Activated T-helper 2 cell treated with anti-CD3 and anti-CD28 coated beads, Interferon-gamma antibody, Interleukin-2, Interleukin-4, amounts not matched to agents 10 μg/mL and 5 μg/mL and 100 μg/mL, durations not matched to agents 14 hours and 24 hours and 36 hours (primary cell): ENCODE measurements around the gene KCNIP4. TPM values are rescaled to one million over a fixed set of nuclear protein-coding genes. Genes with fewer than 3 reads are reported as not detected.

Source experiments
- DNase-seq: peaks from one replicate; pipeline ENCODE4 v3.0.0; 2021; ENCODE audit warnings: low spot score
- H3K27ac Mint-ChIP-seq: one replicate; pipeline ENCODE4 v1.8.0; 2021; ENCODE audit warnings: mixed read lengths
- H3K27me3 Mint-ChIP-seq: one replicate; pipeline ENCODE4 v1.8.0; 2021; ENCODE audit warnings: low read depth, mixed read lengths
- H3K36me3 Mint-ChIP-seq: one replicate; pipeline ENCODE4 v1.8.0; 2021; ENCODE audit warnings: low read depth, mixed read lengths
- H3K4me1 Mint-ChIP-seq: one replicate; pipeline ENCODE4 v1.8.0; 2021; ENCODE audit warnings: low read depth, mixed read lengths
- H3K4me3 Mint-ChIP-seq: one replicate; pipeline ENCODE4 v1.8.0; 2021; ENCODE audit warnings: low read depth, mild to moderate bottlenecking, moderate library complexity, mixed read lengths
- H3K9me3 Mint-ChIP-seq: one replicate; pipeline ENCODE4 v1.8.0; 2021; ENCODE audit warnings: mixed read lengths
- intact Hi-C: fragments of 100-400 bp; cut with micrococcal nuclease; formaldehyde crosslinking; loops from one replicate; pipeline ENCODE4 v1.15.1; 2023
- total RNA-seq: library from RNA; stranded (reverse); gene quantifications from 2 replicates; pipeline ENCODE4 v1.2.3, GENCODE V29; 2022

Gene KCNIP4
- total RNA-seq, 1 donor from 2014 or later, result not detected

DNA sequence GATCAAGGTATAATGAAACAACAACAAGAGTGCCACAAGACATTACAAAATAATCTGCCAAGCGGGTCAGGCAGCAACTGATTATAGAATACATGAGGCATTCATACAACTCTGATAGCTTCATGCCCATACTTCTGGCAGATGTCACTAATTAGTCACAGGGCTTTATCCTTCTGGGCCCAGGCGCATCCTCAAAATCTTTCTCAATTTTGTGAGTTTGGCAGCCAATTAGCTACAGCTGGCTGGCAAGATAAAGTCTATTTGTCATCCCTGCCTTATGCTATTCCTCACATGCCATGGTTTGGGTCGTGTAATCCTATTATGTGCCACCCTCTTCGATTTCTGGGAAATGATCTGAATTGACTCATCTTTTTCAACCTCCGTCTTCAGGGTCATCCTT, 994.0 kb downstream of the KCNIP4 start:
- Mint-ChIP-seq H3K27me3 (no peaks in the 10 kb centered on the region), H3K4me3 (no peak overlapping the region), H3K27ac (no peak overlapping the region), H3K4me1 (no peaks in the 10 kb centered on the region), H3K36me3 (no peaks in the 10 kb centered on the region), H3K9me3 (peaks cover 10% of the 10 kb centered on the region)
- DNase-seq, result no peak
- intact Hi-C loops, result no loop called here

DNA sequence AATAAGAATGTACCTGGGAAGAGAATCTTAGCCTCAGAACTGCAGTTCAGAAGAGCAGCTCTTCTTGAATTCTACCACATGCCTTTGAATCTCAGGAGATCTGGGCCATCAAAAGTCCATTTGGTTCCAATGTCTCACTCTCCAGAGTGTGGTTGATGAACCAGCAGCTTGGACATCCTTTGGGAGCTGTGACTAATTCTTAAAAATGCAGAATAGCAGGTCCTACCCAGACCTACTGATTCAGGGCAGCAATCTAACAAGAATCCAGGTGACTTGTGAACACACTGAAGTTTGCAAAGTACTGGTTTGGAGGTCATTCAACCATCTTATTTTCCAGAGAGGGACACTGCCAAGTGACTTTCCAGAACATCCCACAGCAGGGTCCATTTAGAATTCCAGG, 1003.6 kb downstream of the KCNIP4 start:
- no peaks in the 10 kb centered on the region for H3K36me3 Mint-ChIP-seq
- peaks cover 14% of the 10 kb centered on the region for H3K9me3 Mint-ChIP-seq

GRCh38 chr4:20944451-20944850, 1004.1 kb downstream of the KCNIP4 start:
- Mint-ChIP-seq H3K27ac (no peak overlapping the region), H3K27me3 (no peaks in the 10 kb centered on the region), H3K36me3 (no peaks in the 10 kb centered on the region), H3K4me3 (no peak overlapping the region), H3K9me3 (peaks cover 16% of the 10 kb centered on the region), H3K4me1 (no peaks in the 10 kb centered on the region)
- intact Hi-C loops, result no loop called here
- DNase-seq, result no peak

More for the DNA sequence above, 1003.6 kb downstream of the KCNIP4 start:
- Mint-ChIP-seq H3K4me1 (no peaks in the 10 kb centered on the region), H3K27ac (no peak overlapping the region), H3K27me3 (no peaks in the 10 kb centered on the region), H3K4me3 (no peak overlapping the region)
- no peak for DNase-seq
- intact Hi-C loops, result no loop called here

DNA sequence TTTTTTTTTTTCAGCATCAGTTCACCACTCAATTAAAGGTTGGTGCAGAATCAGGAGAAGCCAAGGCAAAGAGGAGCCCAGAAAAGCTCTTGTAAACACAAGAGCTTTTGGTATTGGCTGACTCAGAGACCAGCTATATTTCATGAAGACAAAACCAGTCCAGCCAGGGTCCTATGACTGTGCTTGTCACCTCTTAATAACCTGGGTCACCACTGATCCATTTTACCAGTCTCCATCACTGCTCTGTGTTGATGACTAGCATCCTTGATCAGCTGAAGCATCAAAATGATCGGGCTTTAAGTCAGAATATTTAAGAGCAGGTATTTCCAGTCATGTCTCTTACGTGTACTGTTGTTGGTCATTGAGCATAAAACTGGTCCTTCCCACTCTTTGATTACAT, 1010.4 kb downstream of the KCNIP4 start:
- Mint-ChIP-seq H3K4me1 (no peaks in the 10 kb centered on the region), H3K27ac (no peak overlapping the region), H3K9me3 (peaks cover 8% of the 10 kb centered on the region), H3K36me3 (no peaks in the 10 kb centered on the region), H3K4me3 (no peak overlapping the region), H3K27me3 (no peaks in the 10 kb centered on the region)
- DNase-seq, result no peak
- intact Hi-C loops, result no loop called here

- no peak for DNase-seq
- Mint-ChIP-seq H3K4me3 (no peak overlapping the region), H3K4me1 (no peaks in the 10 kb centered on the region), H3K27ac (no peak overlapping the region), H3K9me3 (peaks cover 7% of the 10 kb centered on the region), H3K36me3 (no peaks in the 10 kb centered on the region), H3K27me3 (no peaks in the 10 kb centered on the region)
- intact Hi-C loops, result no loop called here
These were observed 1022.0 kb downstream of the KCNIP4 start for GRCh38 chr4:20926529-20926928.

GRCh38 chr4:20925176-20925575, 1023.4 kb downstream of the KCNIP4 start:
- intact Hi-C loops, result no loop called here
- Mint-ChIP-seq H3K36me3 (no peaks in the 10 kb centered on the region), H3K4me1 (no peaks in the 10 kb centered on the region), H3K4me3 (no peak overlapping the region), H3K27ac (no peak overlapping the region), H3K27me3 (no peaks in the 10 kb centered on the region), H3K9me3 (peaks cover 16% of the 10 kb centered on the region)
- no peak for DNase-seq

DNA sequence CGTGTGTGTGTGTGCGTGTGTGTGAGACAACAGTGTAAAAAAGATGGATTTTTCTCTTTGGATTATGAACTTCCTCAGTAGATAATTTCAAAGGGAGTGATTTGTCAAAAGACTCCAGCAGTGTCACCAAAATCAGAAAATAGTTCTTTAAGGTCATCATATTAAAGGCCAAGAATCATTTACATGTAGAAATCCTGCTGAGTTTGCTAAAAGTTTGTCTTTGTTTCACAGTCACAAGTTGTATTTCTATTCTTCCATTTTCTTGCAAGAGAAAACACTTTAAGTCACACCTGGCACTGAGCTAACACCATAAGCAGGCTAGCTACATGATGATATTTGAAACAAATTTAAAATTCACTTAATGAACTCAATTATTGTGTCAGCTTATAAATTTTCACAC, 1025.6 kb downstream of the KCNIP4 start:
- Mint-ChIP-seq H3K27me3 (no peaks in the 10 kb centered on the region), H3K4me1 (no peaks in the 10 kb centered on the region), H3K4me3 (no peak overlapping the region), H3K9me3 (peaks cover 13% of the 10 kb centered on the region), H3K27ac (no peak overlapping the region), H3K36me3 (no peaks in the 10 kb centered on the region)
- no peak for DNase-seq
- intact Hi-C loops, result no loop called here

DNA sequence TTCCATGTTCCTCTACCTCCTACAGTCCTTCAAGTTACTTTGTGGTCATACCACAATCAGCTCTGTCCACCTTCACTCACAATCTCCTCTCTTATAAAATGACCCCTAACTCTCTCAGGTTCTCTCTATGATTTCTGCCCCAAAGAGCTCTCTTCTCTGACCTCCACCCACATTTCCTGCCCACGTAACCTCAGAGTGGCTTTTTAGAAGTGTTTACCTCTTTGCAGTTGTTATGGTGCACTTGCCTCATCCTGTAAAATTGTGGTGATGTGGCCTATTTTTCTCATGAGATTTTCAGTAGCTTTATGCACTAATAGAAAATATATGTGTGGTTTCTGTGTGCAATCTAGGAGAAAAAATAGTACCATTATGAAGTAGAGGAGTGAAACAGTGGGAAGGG, 1032.5 kb downstream of the KCNIP4 start:
- Mint-ChIP-seq H3K27me3 (no peaks in the 10 kb centered on the region), H3K4me1 (peaks cover 3% of the 10 kb centered on the region), H3K4me3 (no peak overlapping the region), H3K36me3 (no peaks in the 10 kb centered on the region), H3K9me3 (peaks cover 7% of the 10 kb centered on the region), H3K27ac (no peak overlapping the region)
- DNase-seq, result no peak
- intact Hi-C loops, result no loop called here

DNA sequence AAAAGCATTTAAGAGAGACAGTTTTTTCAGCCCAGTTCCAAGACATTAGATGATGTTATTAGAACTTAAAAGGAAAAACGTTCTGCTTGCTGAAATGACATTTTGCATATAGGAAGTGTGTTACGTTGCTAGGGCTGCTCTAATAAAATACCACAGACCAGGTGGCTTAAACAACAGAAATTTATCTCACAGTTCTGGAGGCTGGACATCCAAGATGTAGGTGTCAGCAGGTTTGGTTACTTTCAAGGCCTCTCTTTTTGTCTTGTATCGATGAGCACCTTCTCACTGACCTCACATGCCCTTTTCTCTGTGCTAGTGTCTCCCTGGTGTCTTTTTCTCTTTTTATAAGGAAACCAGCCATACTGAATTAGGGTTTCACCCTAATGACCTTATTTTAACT, 1043.6 kb downstream of the KCNIP4 start:
- H3K36me3 Mint-ChIP-seq, result no peaks in the 10 kb centered on the region
- H3K9me3 Mint-ChIP-seq, result no peaks in the 10 kb centered on the region
- intact Hi-C loops, result no loop called here
- H3K4me3 Mint-ChIP-seq, result no peak overlapping the region
- no peak overlapping the region for H3K27ac Mint-ChIP-seq
- no peaks in the 10 kb centered on the region for H3K27me3 Mint-ChIP-seq
- H3K4me1 Mint-ChIP-seq, result no peaks in the 10 kb centered on the region
- DNase-seq, result no peak

GRCh38 chr4:20901851-20902250, 1046.7 kb downstream of the KCNIP4 start:
- H3K27ac Mint-ChIP-seq, result no peak overlapping the region
- H3K27me3 Mint-ChIP-seq, result no peaks in the 10 kb centered on the region
- H3K4me3 Mint-ChIP-seq, result no peak overlapping the region
- H3K36me3 Mint-ChIP-seq, result no peaks in the 10 kb centered on the region
- DNase-seq, result no peak
- no peaks in the 10 kb centered on the region for H3K4me1 Mint-ChIP-seq
- no peaks in the 10 kb centered on the region for H3K9me3 Mint-ChIP-seq
- intact Hi-C loops, result no loop called here

- H3K27me3 Mint-ChIP-seq, result no peaks in the 10 kb centered on the region
- H3K4me3 Mint-ChIP-seq, result no peak overlapping the region
- H3K4me1 Mint-ChIP-seq, result no peaks in the 10 kb centered on the region
- H3K36me3 Mint-ChIP-seq, result no peaks in the 10 kb centered on the region
- H3K9me3 Mint-ChIP-seq, result peaks cover 5% of the 10 kb centered on the region
- no peak overlapping the region for H3K27ac Mint-ChIP-seq
- no peak for DNase-seq
- intact Hi-C loops, result no loop called here
These were observed 1049.0 kb downstream of the KCNIP4 start for GRCh38 chr4:20899591-20899990.

DNA sequence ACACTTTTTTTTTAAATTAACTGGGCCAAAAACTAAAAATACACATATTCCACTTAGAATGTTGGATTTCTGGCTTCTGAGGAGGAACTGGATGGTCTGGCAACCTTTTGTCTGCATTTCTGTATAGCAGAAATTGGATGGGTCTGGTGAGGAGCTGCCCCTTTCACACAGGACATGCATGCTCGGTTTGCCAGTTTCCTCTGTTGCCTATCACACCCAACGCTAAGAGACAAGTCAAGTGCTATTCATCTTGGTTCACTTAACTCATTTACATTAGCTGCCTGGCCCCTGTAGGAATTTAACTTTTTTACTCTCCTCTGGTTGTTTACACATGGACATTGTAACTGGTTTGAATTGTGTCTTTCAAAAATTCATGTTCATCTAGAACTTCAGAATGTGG, 1052.6 kb downstream of the KCNIP4 start:
- H3K27ac Mint-ChIP-seq, result no peak overlapping the region
- H3K4me1 Mint-ChIP-seq, result no peaks in the 10 kb centered on the region
- peaks cover 5% of the 10 kb centered on the region for H3K9me3 Mint-ChIP-seq
- no peak overlapping the region for H3K4me3 Mint-ChIP-seq
- no peak for DNase-seq
- no peaks in the 10 kb centered on the region for H3K27me3 Mint-ChIP-seq
- intact Hi-C loops, result no loop called here
- no peaks in the 10 kb centered on the region for H3K36me3 Mint-ChIP-seq

DNA sequence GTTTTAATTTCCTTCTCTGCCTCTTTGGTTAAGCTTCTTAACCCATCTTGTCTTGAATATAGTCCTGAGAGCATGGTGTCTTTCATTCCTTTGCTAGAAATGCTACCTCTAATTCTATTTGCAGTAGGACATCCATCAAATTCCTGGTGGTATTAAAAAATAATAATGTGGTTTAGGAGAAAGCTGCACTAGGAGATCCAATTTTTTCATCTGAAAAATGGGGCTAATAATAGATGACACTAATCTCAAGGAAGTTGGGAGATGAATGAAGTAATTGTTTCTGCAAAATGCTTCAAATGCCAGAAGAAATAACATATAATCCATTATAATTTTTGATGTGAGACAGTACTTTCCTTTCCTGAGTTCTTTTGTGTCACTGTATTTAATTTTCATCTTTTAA, 1053.4 kb downstream of the KCNIP4 start:
- DNase-seq, result no peak
- no peak overlapping the region for H3K4me3 Mint-ChIP-seq
- no peaks in the 10 kb centered on the region for H3K27me3 Mint-ChIP-seq
- H3K9me3 Mint-ChIP-seq, result peaks cover 5% of the 10 kb centered on the region
- no peaks in the 10 kb centered on the region for H3K4me1 Mint-ChIP-seq
- H3K36me3 Mint-ChIP-seq, result no peaks in the 10 kb centered on the region
- intact Hi-C loops, result no loop called here
- H3K27ac Mint-ChIP-seq, result no peak overlapping the region

DNA sequence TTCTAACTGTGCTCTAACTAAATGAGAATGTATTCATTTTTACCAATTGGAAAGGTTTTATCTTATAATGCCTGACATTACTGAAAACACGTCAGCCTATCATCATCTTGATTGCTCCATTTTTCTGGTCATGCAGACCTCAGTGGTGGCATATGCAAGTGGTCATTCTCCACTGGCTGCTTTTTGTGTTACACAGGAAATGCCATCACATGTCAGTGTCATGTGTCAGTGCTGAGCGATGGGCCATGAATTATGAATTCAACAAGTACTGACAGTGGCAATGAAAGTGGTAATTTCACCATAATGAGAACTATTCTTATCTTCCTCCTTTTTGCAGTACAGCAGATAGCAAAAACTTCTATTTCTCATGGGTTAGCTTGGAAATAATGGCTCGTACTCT, 1057.8 kb downstream of the KCNIP4 start:
- Mint-ChIP-seq H3K4me1 (no peaks in the 10 kb centered on the region), H3K4me3 (no peak overlapping the region), H3K27ac (no peak overlapping the region), H3K27me3 (no peaks in the 10 kb centered on the region), H3K9me3 (no peaks in the 10 kb centered on the region), H3K36me3 (no peaks in the 10 kb centered on the region)
- DNase-seq, result no peak
- intact Hi-C loops, result no loop called here
